ENCODE results near the gene CYP19A1. TPM values are rescaled to one million over a fixed set of nuclear protein-coding genes. Genes with fewer than 3 reads are reported as not detected.

Gene CYP19A1
- total RNA-seq, 6 experiments from 2014 or later: 0.57 TPM; not detected in 5

GRCh38 chr15:51333571-51333970 is 4.8 kb downstream of the CYP19A1 start:
- Mint-ChIP-seq H3K9me3 (no peaks in the 10 kb centered on the region), H3K27me3 (ENCODE audit: insufficient read depth) (peaks cover 13% of the 10 kb centered on the region), H3K4me1 (ENCODE audit: low read depth) (peaks cover 6% of the 10 kb centered on the region; the same call in 1 of the 2 replicates), H3K27ac (no peak overlapping the region), H3K4me3 (no peak overlapping the region), H3K36me3 (ENCODE audit: low read depth) (no peaks in the 10 kb centered on the region)
- no peak for TF ChIP-seq CTCF (IDR thresholded peaks at IDR 0.05)
- DNase-seq: no peak

- no peak for DNase-seq
- Mint-ChIP-seq H3K36me3 (ENCODE audit: low read depth) (no peaks in the 10 kb centered on the region), H3K27ac (no peak overlapping the region), H3K9me3 (no peaks in the 10 kb centered on the region), H3K27me3 (ENCODE audit: insufficient read depth) (peaks cover 8% of the 10 kb centered on the region), H3K4me1 (ENCODE audit: low read depth) (peaks cover 6% of the 10 kb centered on the region; the same call in 1 of the 2 replicates), H3K4me3 (no peak overlapping the region)
- TF ChIP-seq CTCF (IDR thresholded peaks at IDR 0.05): no peak
Measured at GRCh38 chr15:51332206-51333147, 5.9 kb downstream of the CYP19A1 start.

- no peak for TF ChIP-seq CTCF (IDR thresholded peaks at IDR 0.05)
- Mint-ChIP-seq H3K27me3 (ENCODE audit: insufficient read depth) (peaks cover 20% of the 10 kb centered on the region), H3K4me3 (no peak overlapping the region), H3K9me3 (no peaks in the 10 kb centered on the region), H3K27ac (no peak overlapping the region), H3K4me1 (ENCODE audit: low read depth) (peaks cover 6% of the 10 kb centered on the region; the same call in 1 of the 2 replicates), H3K36me3 (ENCODE audit: low read depth) (no peaks in the 10 kb centered on the region)
- DNase-seq: no peak
Measured at GRCh38 chr15:51331141-51331540, 7.3 kb downstream of the CYP19A1 start.

- Mint-ChIP-seq H3K4me3 (no peak overlapping the region), H3K4me1 (ENCODE audit: low read depth) (no peaks in the 10 kb centered on the region), H3K9me3 (no peaks in the 10 kb centered on the region), H3K27me3 (ENCODE audit: insufficient read depth) (peaks cover 28% of the 10 kb centered on the region), H3K36me3 (ENCODE audit: low read depth) (no peaks in the 10 kb centered on the region), H3K27ac (no peak overlapping the region)
- no peak for DNase-seq
- TF ChIP-seq CTCF (IDR thresholded peaks at IDR 0.05): no peak
Measured at GRCh38 chr15:51328926-51329325, 9.5 kb downstream of the CYP19A1 start.

GRCh38 chr15:51327081-51327480 is 11.3 kb downstream of the CYP19A1 start:
- no peaks in the 10 kb centered on the region for H3K9me3 Mint-ChIP-seq
- no peak overlapping the region for H3K4me3 Mint-ChIP-seq
- H3K27ac Mint-ChIP-seq: no peak overlapping the region
- DNase-seq: no peak
- H3K27me3 Mint-ChIP-seq (ENCODE audit: insufficient read depth): peaks cover 45% of the 10 kb centered on the region
- no peak for TF ChIP-seq CTCF (IDR thresholded peaks at IDR 0.05)
- no peaks in the 10 kb centered on the region for H3K4me1 Mint-ChIP-seq (ENCODE audit: low read depth)
- H3K36me3 Mint-ChIP-seq (ENCODE audit: low read depth): no peaks in the 10 kb centered on the region
